ENCODE data around the gene FLT4. TPM values are rescaled to one million over a fixed set of nuclear protein-coding genes. Genes with fewer than 3 reads are reported as not detected.
A peak's percentile ranks its signal among the peaks of the same experiment; 100 is the strongest.

FLT4 gene
- total RNA-seq, 2 experiments from 2014 or later: 1.7 to 2.8 TPM

GRCh38 chr5:180589771-180590542 is 59.4 kb downstream of the FLT4 start:
- DNase-seq (no peak), ATAC-seq (no peak)
- CTCF ChIA-PET: no interaction called here
- H3K36me3 Mint-ChIP-seq: peaks cover 2% of the 10 kb centered on the region
- peaks cover 45% of the 10 kb centered on the region for H3K27me3 Mint-ChIP-seq
- H3K4me3 Mint-ChIP-seq: no peak overlapping the region
- H3K27ac Mint-ChIP-seq: no peak overlapping the region
- H3K4me1 Mint-ChIP-seq: peaks cover 9% of the 10 kb centered on the region
- H3K9me3 Mint-ChIP-seq (ENCODE audit: low read depth): no peaks in the 10 kb centered on the region

GRCh38 chr5:180586870-180587269 is 62.5 kb downstream of the FLT4 start:
- H3K27ac Mint-ChIP-seq: no peak overlapping the region
- no peaks in the 10 kb centered on the region for H3K9me3 Mint-ChIP-seq (ENCODE audit: low read depth)
- peaks cover 6% of the 10 kb centered on the region for H3K4me1 Mint-ChIP-seq
- CTCF ChIA-PET: no interaction called here
- DNase-seq (no peak), ATAC-seq (no peak)
- H3K36me3 Mint-ChIP-seq: no peaks in the 10 kb centered on the region
- peaks cover 29% of the 10 kb centered on the region for H3K27me3 Mint-ChIP-seq
- no peak overlapping the region for H3K4me3 Mint-ChIP-seq

GRCh38 chr5:180586204-180586603 is 63.2 kb downstream of the FLT4 start:
- H3K27ac Mint-ChIP-seq: no peak overlapping the region
- CTCF ChIA-PET: no interaction called here
- peaks cover 6% of the 10 kb centered on the region for H3K4me1 Mint-ChIP-seq
- no peaks in the 10 kb centered on the region for H3K9me3 Mint-ChIP-seq (ENCODE audit: low read depth)
- ATAC-seq: no peak
- no peak for DNase-seq
- peaks cover 28% of the 10 kb centered on the region for H3K27me3 Mint-ChIP-seq
- no peaks in the 10 kb centered on the region for H3K36me3 Mint-ChIP-seq
- H3K4me3 Mint-ChIP-seq: no peak overlapping the region

- Mint-ChIP-seq H3K27me3 (peaks cover 15% of the 10 kb centered on the region), H3K9me3 (ENCODE audit: low read depth) (no peaks in the 10 kb centered on the region), H3K27ac (no peak overlapping the region), H3K4me3 (no peak overlapping the region), H3K36me3 (no peaks in the 10 kb centered on the region), H3K4me1 (no peaks in the 10 kb centered on the region)
- CTCF ChIA-PET: interaction anchor here (1.2 to 1.6 kb wide), 2 partner anchors 18 to 19 kb away, joined by 3 to 4 read pairs; no protein-coding TSS in a partner anchor
- DNase-seq: no peak
- ATAC-seq: no peak
These were observed 65.7 kb downstream of the FLT4 start for GRCh38 chr5:180583738-180584137.

- CTCF ChIA-PET: interaction anchor here (1.3 kb wide), 1 partner anchor 26 kb away, joined by 3 read pairs; no protein-coding TSS in a partner anchor
- ATAC-seq (no peak), DNase-seq (no peak)
- Mint-ChIP-seq H3K27me3 (peaks cover 2% of the 10 kb centered on the region), H3K36me3 (peaks cover 12% of the 10 kb centered on the region), H3K27ac (no peak overlapping the region), H3K9me3 (ENCODE audit: low read depth) (no peaks in the 10 kb centered on the region), H3K4me1 (peaks cover 4% of the 10 kb centered on the region), H3K4me3 (no peak overlapping the region)
These were observed 68.7 kb downstream of the FLT4 start for GRCh38 chr5:180580681-180581080.

- H3K9me3 Mint-ChIP-seq (ENCODE audit: low read depth): no peaks in the 10 kb centered on the region
- DNase-seq (no peak), ATAC-seq (no peak)
- no peak overlapping the region for H3K27ac Mint-ChIP-seq
- H3K4me1 Mint-ChIP-seq: peaks cover 8% of the 10 kb centered on the region
- CTCF ChIA-PET: interaction anchor here (1.0 to 1.1 kb wide), 2 partner anchors 8 to 9 kb away, joined by 3 read pairs; no protein-coding TSS in a partner anchor
- H3K27me3 Mint-ChIP-seq: no peaks in the 10 kb centered on the region
- no peak overlapping the region for H3K4me3 Mint-ChIP-seq
- H3K36me3 Mint-ChIP-seq: peaks cover 36% of the 10 kb centered on the region
These were observed 73.8 kb downstream of the FLT4 start for GRCh38 chr5:180575571-180575970.

GRCh38 chr5:180568914-180569313 is 80.5 kb downstream of the FLT4 start:
- peak overlapping the region; percentile 65 for H3K4me3 Mint-ChIP-seq
- peaks cover 18% of the 10 kb centered on the region for H3K4me1 Mint-ChIP-seq
- H3K27ac Mint-ChIP-seq: peak overlapping the region; percentile 89
- H3K27me3 Mint-ChIP-seq: no peaks in the 10 kb centered on the region
- DNase-seq (no peak), ATAC-seq (peak; percentile 73)
- H3K9me3 Mint-ChIP-seq (ENCODE audit: low read depth): no peaks in the 10 kb centered on the region
- peaks cover 56% of the 10 kb centered on the region for H3K36me3 Mint-ChIP-seq
- CTCF ChIA-PET: interaction anchor here (1.3 kb wide), 1 partner anchor 38 kb away, joined by 4 read pairs; no protein-coding TSS in a partner anchor

GRCh38 chr5:180563994-180564393 is 85.4 kb downstream of the FLT4 start:
- H3K27ac Mint-ChIP-seq: no peak overlapping the region
- ATAC-seq (no peak), DNase-seq (no peak)
- peaks cover 64% of the 10 kb centered on the region for H3K36me3 Mint-ChIP-seq
- H3K9me3 Mint-ChIP-seq (ENCODE audit: low read depth): peaks cover 4% of the 10 kb centered on the region
- peaks cover 41% of the 10 kb centered on the region for H3K4me1 Mint-ChIP-seq
- CTCF ChIA-PET: no interaction called here
- H3K4me3 Mint-ChIP-seq: no peak overlapping the region
- H3K27me3 Mint-ChIP-seq: no peaks in the 10 kb centered on the region

GRCh38 chr5:180558232-180558631 is 91.2 kb downstream of the FLT4 start:
- ATAC-seq (no peak), DNase-seq (no peak)
- peaks cover 32% of the 10 kb centered on the region for H3K4me1 Mint-ChIP-seq
- peaks cover 65% of the 10 kb centered on the region for H3K36me3 Mint-ChIP-seq
- no peak overlapping the region for H3K27ac Mint-ChIP-seq
- CTCF ChIA-PET: interaction anchor here (1.1 to 1.2 kb wide), 2 partner anchors 33 to 230 kb away, joined by 3 to 4 read pairs; no protein-coding TSS in a partner anchor
- no peaks in the 10 kb centered on the region for H3K27me3 Mint-ChIP-seq
- H3K4me3 Mint-ChIP-seq: no peak overlapping the region
- peaks cover 4% of the 10 kb centered on the region for H3K9me3 Mint-ChIP-seq (ENCODE audit: low read depth)

GRCh38 chr5:180557217-180557809 is 92.1 kb downstream of the FLT4 start:
- ATAC-seq: no peak
- H3K27ac Mint-ChIP-seq: no peak overlapping the region
- no peaks in the 10 kb centered on the region for H3K27me3 Mint-ChIP-seq
- peaks cover 70% of the 10 kb centered on the region for H3K36me3 Mint-ChIP-seq
- H3K9me3 Mint-ChIP-seq (ENCODE audit: low read depth): peaks cover 4% of the 10 kb centered on the region
- H3K4me3 Mint-ChIP-seq: no peak overlapping the region
- CTCF ChIA-PET: interaction anchor here (1.1 kb wide), 1 partner anchor 229 kb away, joined by 3 read pairs; no protein-coding TSS in a partner anchor
- no peak for DNase-seq
- H3K4me1 Mint-ChIP-seq: peaks cover 26% of the 10 kb centered on the region

GRCh38 chr5:180555168-180555921 is 94.1 kb downstream of the FLT4 start:
- no peak overlapping the region for H3K27ac Mint-ChIP-seq
- peaks cover under 1% of the 10 kb centered on the region for H3K9me3 Mint-ChIP-seq (ENCODE audit: low read depth)
- no peak overlapping the region for H3K4me3 Mint-ChIP-seq
- no peak for ATAC-seq
- DNase-seq: no peak
- no peaks in the 10 kb centered on the region for H3K27me3 Mint-ChIP-seq
- peaks cover 10% of the 10 kb centered on the region for H3K4me1 Mint-ChIP-seq
- CTCF ChIA-PET: interaction anchor here (1.0 kb wide), 1 partner anchor 51 kb away, joined by 3 read pairs; no protein-coding TSS in a partner anchor
- peaks cover 59% of the 10 kb centered on the region for H3K36me3 Mint-ChIP-seq

- no peak for ATAC-seq
- Mint-ChIP-seq H3K4me3 (no peak overlapping the region), H3K36me3 (peaks cover 56% of the 10 kb centered on the region), H3K27me3 (no peaks in the 10 kb centered on the region), H3K9me3 (ENCODE audit: low read depth) (no peaks in the 10 kb centered on the region), H3K27ac (no peak overlapping the region), H3K4me1 (peaks cover 11% of the 10 kb centered on the region)
- DNase-seq: no peak
- CTCF ChIA-PET: no interaction called here
These were observed 95.9 kb downstream of the FLT4 start for GRCh38 chr5:180553530-180553929.
